Activated T-cell treated with anti-CD3 and anti-CD28 coated beads for 24 hours (primary cell): ENCODE measurements around the gene CLIP1.
A peak's percentile ranks its signal among the peaks of the same experiment; 100 is the strongest.

ENCODE experiments used
- DNase-seq: peaks from one replicate; pipeline ENCODE4 v3.0.0-alpha.2; 2020; ENCODE audit warnings: low read depth

The CLIP1 gene

GRCh38 chr12:122355706-122356105 lies 66.8 kb downstream of the CLIP1 start:
- no peak for DNase-seq

GRCh38 chr12:122354958-122355641 lies 67.4 kb downstream of the CLIP1 start:
- DNase-seq: no peak

- DNase-seq: no peak
Observed at GRCh38 chr12:122352394-122352793, 70.1 kb downstream of the CLIP1 start.

GRCh38 chr12:122350141-122350848 lies 72.2 kb downstream of the CLIP1 start:
- no peak for DNase-seq

- DNase-seq: no peak
Observed at GRCh38 chr12:122349078-122349477, 73.4 kb downstream of the CLIP1 start.

GRCh38 chr12:122348505-122348904 lies 74.0 kb downstream of the CLIP1 start:
- DNase-seq: no peak

GRCh38 chr12:122346054-122346453 lies 76.4 kb downstream of the CLIP1 start:
- DNase-seq: no peak

- no peak for DNase-seq
Observed at GRCh38 chr12:122345042-122345441, 77.4 kb downstream of the CLIP1 start.

GRCh38 chr12:122336015-122336946 lies 86.2 kb downstream of the CLIP1 start:
- DNase-seq: peak; percentile 33

- DNase-seq: no peak
Observed at GRCh38 chr12:122333142-122334087, 89.1 kb downstream of the CLIP1 start.

- DNase-seq: no peak
Observed at GRCh38 chr12:122327494-122328385, 94.7 kb downstream of the CLIP1 start.

GRCh38 chr12:122327014-122327413 lies 95.5 kb downstream of the CLIP1 start:
- no peak for DNase-seq

- DNase-seq: no peak
Observed at GRCh38 chr12:122326586-122326985, 95.9 kb downstream of the CLIP1 start.

- no peak for DNase-seq
Observed at GRCh38 chr12:122323311-122324019, 99.0 kb downstream of the CLIP1 start.

GRCh38 chr12:122322501-122322900 lies 100.0 kb downstream of the CLIP1 start:
- DNase-seq: no peak

- no peak for DNase-seq
Observed at GRCh38 chr12:122318607-122319605, 103.6 kb downstream of the CLIP1 start.

GRCh38 chr12:122312926-122313325 lies 109.5 kb downstream of the CLIP1 start:
- DNase-seq: no peak

- no peak for DNase-seq
Observed at GRCh38 chr12:122311696-122312095, 110.8 kb downstream of the CLIP1 start.
